Jurkat, Clone E6-1 (cell line): Measurements from ENCODE around the gene MPG.
A peak's percentile ranks its signal among the peaks of the same experiment; 100 is the strongest.

ENCODE experiments used
- DNase-seq: peaks from one replicate; pipeline ENCODE4 v3.0.0-alpha.2; 2011; ENCODE audit warnings: low read depth, low spot score
- H3K4me3 ChIP-seq: 2 replicates; pipeline ENCODE4 v1.5.1; 2011; ENCODE audit warnings: mild to moderate bottlenecking, low read length, control low read depth, moderate library complexity

Gene MPG

DNA sequence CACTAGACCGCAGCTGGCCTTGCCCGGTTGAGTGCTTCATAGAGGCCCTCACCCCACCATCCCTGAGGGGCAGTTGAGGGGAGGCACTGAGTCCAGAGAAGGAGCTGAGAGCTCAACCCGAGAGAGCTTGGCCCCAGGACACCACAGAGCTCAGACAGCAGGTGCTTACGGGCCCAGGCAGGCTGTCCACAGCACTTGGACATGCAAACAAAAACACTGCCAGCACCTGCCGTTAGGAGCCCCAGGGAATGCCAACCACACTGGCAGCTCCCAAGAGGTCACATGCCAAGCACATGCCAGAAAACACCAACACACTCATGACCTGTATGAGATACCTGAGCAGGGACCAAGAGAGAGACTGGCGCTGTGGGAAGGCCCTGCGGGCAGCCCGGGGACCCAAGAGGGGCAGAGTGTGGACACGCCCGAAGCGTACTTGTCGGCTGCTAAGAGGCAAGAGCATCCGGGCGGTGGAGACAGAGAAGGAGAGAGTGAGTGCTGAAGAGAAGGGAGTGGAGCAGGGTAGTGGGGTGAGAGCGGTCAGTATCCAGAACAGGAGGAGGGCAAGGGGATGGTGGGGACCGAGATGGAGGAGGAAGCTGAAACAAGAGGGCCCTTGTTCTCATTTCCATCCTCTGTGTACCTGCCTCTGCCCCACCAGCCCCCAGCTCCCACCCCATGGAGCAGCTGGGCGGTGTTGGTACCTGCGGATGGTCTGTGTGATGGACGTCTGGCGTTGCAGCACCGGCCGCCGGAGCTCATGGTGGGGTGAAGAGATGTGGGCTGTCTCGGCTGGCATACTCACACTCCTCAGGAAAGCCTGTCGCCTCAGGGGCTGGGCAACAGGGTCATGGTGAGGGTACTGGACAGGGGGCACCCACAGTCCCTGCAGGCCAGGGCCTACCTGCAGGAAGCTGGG lies 13.8 kb upstream of the MPG start:
- DNase-seq: no peak
- no peak overlapping the region for H3K4me3 ChIP-seq

DNA sequence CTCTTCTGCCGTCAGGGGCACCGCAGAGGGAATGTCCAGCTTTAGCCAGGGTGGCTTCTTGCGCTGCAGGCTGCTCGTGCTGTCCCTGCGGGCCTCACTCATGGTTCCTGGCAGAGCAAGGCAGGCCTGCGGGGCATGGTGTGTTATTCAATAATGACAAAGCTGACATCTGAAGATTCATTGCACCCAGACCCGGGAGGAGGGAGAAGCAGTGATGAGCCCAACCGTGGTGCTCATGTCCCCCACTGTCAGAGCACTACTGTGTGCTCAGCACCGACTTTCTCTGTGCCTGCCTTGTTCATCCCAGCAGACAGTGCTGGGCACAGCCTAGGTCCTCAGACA lies 13.1 kb upstream of the MPG start:
- no peak for DNase-seq
- H3K4me3 ChIP-seq: no peak overlapping the region

DNA sequence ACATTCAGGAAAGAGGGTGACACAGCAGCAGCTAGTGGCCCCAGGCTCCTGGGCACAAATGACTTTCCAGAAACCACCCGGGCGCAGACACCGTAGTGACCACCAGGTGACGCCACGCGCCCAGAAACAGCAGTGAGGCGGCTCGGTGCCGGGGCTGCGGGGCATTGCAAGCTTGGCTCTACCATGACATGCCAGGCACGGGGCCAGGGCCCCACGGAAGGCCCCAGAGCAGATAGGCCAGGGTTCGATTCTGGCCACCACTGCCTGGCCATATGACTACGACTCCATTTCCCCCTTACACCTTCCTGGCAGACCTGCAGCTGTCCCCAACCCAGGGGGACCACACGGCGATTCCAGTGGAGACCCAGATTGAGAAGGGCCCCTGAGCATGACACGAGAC lies 12.3 kb upstream of the MPG start:
- H3K4me3 ChIP-seq: no peak overlapping the region
- DNase-seq: peak; percentile 60

DNA sequence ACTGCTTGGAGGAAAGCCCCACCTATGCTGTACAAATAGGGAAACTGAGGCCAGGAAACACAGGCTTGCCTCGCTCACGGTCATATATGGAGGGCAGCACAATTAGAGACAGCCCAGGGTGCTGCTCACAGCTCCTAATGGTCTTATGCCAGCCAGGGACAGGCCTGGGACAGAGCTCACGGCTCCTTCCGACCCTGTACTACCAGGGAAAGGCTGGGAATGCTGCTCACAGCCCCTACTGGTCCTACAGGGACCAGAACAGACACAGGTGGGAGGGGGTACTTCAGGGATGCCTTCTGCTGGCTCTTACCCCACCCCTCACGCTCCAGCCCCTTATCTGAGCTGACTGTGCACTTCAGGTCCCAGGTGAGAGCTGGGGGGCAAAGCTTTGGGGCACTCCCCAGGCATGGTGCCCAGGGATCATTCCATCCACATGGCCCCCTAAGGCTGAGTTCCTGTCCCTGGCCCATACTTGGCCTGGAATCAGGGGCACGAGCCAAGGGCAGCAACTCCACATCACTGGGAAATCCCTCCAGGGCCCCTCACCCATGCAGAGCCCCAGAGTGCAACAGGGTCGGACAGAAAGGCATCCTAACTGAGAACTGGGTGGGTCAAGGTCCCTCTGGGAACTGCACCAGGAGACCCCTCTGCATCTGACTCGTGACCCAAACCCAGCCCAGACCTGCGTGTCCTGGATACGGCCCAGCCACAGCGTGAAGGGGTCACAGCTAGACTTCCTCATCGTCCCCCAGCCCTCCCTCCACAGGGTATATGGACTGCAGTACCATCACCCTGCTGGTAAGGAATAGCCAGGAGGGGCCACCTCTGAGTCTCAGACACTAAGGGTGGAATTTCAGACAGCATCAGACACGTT lies 11.5 kb upstream of the MPG start:
- no peak for DNase-seq
- H3K4me3 ChIP-seq: no peak overlapping the region

DNA sequence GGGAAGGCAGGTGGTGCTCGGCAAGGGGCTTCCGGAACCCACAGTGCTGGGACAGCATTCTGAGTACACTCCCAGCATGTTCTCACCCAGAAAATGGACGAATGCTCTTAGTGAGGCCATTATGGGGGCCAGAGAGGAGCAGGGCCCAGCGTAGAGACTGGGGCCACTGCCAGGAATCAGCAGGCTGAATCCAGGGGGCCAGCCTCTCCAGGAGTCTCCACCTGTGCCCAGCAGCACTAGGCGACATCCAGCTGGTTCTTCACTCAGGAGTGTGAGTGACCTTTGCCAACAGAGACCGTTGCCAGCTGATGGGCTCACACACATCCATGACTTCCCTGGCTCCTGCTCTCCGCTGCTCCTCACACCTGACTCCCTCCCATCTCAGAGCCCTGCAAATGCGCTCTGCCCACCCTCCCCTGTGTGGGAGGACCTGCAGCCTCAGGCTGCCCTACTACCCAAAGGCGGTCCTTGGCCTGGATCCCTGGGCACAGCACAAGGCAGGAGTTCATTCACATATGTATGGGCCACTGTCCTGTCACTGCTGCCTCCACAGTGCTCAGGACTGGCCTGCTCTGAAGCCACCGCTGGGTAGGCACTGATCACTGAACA lies 10.7 kb upstream of the MPG start:
- no peak for DNase-seq
- no peak overlapping the region for H3K4me3 ChIP-seq

DNA sequence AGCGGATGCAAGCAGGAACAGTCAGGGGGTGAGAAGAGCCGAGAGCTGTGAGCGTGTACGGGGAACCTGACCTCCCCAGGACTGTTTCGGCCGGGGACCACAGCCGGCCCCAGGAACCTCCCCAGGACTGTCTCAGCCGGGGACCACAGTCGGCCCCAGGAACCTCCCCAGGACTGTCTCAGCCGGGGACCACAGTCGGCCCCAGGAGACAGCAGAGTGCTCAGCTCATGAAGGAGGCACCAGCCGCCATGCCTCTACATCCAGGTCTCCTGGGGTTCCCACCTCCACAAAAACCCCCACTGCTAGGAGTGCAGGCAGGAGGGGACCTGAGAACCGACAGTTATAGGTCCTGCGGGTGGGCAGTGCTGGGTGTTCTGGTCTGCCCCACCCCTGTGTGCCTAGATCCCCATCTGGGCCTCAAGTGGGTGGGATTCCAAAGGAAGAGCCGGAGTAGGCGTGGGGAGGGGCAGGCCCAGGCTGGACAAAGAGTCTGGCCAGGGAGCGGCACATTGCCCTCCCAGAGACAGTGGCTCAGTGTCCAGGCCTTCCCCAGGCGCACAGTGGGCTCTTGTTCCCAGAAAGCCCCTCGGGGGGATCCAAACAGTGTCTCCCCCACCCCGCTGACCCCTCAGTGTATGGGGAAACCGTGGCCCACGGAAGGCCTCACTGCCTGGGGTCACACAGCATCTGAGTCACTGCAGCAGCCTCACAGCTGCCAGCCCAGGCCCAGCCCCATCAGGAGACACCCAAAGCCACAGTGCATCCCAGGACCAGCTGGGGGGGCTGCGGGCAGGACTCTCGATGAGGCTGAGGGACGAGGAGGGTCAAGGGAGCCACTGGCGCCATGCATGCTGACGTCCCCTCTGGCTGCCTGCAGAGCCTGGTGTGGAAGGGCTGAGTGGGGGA lies 9.9 kb upstream of the MPG start:
- no peak for DNase-seq
- H3K4me3 ChIP-seq: no peak overlapping the region

DNA sequence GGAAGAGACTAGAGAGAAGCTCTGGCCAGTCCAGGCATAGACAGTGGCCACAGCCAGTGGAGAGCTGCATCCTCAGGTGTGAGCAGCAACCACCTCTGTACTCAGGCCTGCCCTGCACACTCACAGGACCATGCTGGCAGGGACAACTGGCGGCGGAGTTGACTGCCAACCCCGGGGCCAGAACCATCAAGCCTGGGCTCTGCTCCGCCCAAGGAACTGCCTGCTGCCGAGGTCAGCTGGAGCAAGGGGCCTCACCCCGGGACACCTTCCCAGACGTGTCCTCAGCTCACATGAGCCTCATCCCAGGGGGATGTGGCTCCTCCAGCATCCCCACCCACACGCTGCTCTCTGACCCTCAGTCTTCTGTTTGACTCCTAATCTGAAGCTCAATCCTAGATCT lies 8.8 kb upstream of the MPG start:
- no peak for DNase-seq
- no peak overlapping the region for H3K4me3 ChIP-seq

DNA sequence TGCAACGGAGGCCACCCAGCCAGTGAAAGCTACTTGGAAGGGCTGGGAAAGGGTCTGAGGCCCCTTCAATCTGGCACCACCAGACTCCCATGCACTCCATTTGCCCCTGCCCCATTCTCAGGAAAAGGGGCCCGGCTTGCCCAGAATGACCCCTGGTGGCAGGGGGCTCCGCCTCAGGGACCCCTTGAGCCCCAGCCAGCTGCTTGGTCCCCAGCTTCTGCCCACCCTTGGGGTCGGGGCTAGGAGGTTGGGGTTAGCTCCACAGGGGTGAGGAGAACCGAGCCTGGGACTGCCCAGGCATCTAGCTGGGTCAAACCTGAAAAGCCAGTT lies 6.8 kb upstream of the MPG start:
- DNase-seq: no peak
- no peak overlapping the region for H3K4me3 ChIP-seq

DNA sequence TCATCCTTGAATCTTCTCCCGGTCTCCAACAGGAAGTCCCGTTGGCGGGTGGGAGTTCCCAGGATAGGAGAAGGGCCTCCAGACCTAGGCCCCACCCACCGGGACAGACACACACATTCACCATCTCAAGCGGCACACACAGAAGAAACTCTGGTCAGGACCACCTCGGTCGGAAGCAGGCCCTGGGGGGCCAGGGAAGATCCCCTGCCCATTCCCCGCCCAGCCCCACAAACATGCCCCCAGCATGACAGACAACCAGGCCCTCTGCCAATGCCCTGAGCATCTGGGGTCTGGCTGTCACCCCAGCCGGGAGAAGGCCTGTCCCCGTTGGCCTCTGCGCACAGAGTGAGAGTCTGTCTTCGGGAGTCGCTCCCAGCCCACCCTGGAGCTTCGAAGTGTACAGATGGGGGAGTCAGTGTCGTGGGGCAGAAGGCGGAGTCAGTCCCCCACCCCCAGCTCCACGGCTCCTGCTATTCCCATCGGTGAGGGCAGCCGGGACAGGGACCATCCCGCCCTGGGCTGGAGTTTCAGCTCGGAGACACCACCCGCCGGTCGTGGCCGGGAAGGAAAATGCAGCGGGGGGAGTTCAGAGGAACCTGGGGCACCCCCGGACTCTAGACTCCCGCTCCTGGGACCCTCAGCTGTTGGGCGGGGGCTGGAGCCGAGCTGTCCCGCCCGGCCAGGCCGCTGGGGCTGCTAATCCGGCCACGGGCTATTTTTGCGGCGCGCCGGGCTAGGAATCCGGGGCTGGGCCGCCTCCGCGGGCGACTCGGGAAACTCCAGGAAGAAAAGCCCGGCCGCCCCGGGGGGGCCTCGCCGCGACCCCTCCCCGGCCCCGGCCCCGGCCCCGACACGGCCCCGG lies 6.3 kb upstream of the MPG start:
- H3K4me3 ChIP-seq: no peak overlapping the region
- no peak for DNase-seq

DNA sequence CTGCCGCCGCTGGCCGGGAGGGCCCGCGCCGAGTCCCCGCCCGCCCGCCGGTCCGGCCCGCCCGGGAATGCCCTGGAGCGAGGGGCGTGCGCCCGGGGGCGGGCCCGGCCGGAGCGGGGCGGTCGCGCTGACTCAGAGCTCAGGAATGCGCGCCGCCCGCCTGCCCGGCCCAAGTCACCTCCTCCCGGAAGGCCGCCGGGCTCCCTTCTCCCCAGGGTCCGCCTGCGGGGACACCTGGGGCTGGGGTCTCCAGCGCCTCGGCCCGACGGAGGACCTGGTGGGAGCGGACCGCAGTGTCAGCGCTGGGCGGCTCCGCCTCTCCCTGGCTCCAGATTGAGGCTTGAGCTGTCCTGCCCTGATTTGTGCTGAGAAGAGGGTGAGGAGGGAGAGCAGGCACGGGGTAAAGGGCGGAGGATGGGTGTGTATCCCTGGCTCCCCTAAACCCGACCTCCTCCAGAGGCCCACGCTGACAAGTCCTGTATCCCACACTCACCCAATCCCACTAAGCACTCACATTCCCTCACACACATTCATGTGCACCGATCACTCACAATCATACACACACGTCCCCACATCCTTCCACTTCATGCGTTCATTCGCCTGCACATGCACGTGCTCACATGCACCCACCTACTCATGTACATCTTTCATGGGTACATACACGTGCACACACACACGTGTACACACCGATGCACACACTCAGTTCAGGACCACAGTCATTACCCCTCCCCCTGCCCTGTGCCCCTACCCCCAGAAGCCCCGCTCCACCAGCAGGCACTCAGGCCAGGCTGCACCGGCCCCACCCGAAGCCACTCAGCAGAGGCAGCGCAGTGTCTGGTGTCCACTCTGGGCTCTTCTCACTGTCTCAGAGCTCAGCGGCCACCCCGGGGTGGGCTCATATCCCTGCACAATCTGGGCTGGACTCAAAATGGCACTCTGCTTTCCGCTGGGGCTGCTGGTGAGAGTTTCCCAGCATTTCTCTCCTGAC lies 5.2 kb upstream of the MPG start, which contains the start of gene RHBDF1:
RHBDF1 (minus strand) TSS at position 71 of the 988 bp plus-strand sequence. CDS start 7,616 bp downstream, outside the sequence.
- no peak for DNase-seq
- no peak within 1 kb of the TSS for H3K4me3 ChIP-seq

DNA sequence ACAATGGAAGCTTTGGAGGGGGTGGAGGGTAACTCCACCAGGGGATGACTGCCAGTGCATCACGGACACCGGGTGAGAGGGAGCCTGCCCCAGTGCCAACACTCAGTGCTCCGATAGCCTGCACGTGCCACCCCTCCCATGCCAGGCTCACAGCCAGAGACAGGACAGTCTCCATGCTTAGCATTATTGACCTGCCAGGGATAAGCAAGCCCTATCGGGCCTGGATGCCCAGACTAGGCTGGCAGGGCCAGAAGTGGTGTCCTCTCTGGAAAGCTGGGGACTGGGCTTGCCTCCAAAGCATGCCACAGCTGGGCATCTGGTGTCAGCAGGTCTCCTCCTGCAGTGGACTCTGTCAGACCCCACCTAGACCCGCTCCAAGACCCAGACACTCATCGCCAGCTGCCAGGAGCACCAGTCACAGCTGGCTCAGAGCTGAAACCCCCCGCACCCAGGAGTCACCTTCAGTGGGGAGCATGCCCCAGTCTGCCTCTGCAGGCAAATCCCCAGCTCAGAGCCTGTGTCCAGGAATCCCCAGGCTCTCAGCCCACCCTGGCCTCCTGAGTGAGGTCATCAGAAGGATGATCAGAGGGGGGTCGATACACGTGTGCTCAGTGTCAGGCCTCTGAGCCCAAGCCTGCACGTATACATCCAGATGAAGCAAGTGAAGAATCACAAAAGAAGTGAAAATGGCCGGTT lies 3.8 kb upstream of the MPG start:
- no peak overlapping the region for H3K4me3 ChIP-seq
- DNase-seq: no peak

DNA sequence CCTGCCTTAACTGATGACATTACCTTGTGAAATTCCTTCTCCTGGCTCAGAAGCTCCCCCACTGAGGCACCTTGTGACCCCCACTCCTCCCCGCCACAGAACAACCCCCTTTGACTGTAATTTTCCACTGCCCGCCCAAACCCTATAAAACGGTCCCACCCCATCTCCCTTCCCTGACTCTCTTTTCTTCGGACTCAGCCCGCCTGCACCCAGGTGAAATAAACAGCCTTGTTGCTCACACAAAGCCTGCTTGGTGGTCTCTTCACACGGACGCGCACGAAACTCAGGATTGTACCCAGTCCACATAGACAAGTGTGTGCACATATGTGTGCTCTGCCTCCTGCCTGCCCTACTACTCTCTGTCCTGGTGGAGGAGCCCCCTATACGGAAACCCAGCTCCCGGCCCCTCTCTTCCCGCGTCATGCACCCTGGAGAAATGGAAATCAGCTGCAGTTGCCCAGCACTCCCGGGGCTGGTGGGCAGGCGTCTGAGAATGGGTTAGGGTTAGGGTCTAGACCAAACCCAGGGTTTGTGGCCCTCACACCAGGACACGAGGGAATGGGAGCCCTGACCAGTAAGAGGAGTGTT lies 3.2 kb upstream of the MPG start:
- no peak for DNase-seq
- no peak overlapping the region for H3K4me3 ChIP-seq

DNA sequence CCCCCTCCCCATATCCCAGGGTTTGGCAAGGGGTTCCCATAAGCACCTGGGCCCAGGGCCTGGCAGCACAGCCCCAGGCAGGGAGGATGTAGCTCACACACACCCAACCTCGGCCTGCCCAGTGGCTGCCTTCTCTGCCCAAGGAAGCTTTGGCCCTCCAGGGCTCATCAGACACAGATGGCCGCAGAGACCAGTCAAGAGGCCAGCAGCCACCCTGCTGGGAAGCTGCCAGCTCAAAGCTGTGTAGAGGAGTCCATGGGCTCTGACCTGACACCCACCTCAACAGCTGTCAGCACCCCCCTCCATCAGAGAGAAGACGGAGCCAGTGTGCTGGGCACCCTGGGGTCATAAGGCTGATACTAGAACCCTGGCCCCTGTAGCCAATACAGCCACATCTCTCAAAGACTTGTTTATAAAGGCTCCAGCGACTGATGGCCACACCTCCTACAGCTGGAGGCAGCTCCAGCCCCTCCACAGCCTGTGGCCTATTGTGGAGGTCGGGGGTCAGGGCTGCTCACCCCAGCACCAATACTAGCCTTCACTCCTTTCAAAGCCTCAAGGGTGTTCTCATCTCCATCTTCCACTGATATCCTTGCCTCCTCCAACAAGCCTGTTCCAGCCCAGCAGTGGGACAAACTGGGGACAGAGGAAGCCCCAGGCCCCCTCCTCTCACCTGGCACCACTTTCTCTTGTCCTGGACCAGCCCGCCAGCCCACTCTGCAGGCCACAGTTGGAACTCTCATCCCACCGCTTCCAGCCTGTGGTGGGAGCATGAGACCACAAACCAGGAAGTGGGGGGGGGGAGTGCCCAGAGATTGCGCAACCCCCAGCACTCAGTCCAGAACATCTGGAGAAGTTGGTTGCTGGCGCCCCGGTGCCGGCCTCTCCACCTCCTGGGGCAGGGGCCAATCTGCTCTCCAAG lies 2.2 kb upstream of the MPG start:
- H3K4me3 ChIP-seq: no peak overlapping the region
- DNase-seq: peak; percentile 69

DNA sequence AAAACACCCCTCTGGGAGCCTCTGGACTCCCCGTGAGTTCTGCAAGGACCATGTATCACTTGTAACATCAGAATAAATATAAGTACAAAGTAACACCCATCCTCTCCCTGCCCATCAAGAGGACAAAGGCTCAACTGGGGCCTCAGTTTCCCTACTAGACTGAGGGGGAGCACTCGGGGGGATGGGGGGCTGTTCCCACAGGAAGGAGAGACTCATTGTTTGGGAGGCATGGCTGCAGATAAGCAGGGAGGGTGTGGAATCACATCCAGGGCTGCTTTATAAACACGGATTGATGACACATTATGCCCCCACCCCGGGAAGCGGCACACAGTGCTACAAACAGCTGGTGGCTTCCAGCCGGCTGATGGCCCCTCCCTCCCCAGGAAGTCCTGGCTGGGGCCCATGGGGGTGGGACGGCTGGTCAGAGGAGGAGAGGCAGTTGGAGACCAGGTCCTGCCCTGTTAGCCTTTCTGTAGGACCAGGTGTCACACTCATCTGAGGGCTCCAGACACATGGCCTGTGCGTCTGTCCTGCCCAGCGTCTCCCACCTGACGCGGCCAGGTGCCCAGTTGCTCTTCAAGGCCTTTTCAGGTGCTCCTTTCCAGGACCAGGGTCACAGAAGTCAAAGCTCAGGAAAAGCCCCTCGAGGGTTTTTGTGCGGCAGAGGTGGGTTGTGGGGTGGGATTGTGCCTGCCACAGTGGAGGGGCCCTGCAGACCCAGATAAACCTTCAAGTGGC lies 1.3 kb upstream of the MPG start:
- H3K4me3 ChIP-seq: peak overlapping the region; percentile 59
- DNase-seq: no peak
